Caki2 (cell line): ENCODE measurements around the gene ANKRD6. TPM values are rescaled to one million over a fixed set of nuclear protein-coding genes. Genes with fewer than 3 reads are reported as not detected.
"Not testable (repeated sequence)": the region's sequence is repeated elsewhere in the genome, so short reads cannot be mapped to it uniquely, and the experiment has no call there.

Experiments
- DNase-seq: peaks from one replicate; pipeline ENCODE4 v3.0.0-alpha.2; 2015; ENCODE audit warnings: low read depth
- in situ Hi-C: cut with HindIII; loops from 2 replicates; pipeline ENCODE4 v1.10.0; 2016; ENCODE audit warnings: low sequenced_read_pairs, low pct_unique_long_range_greater_than_20kb, mixed read lengths
- total RNA-seq: library from RNA; depleted of rRNA; stranded (reverse); fragments of >200 nt; shearing (Covaris generic); gene quantifications from 2 replicates; pipeline ENCODE4 v1.2.3, GENCODE V29; 2014; ENCODE audit warnings: low replicate concordance; rRNA removed

Gene ANKRD6
- total RNA-seq = 12.5 and 16.9 TPM in 2 replicates

- in situ Hi-C loops = loop anchor here (10.0 kb wide), 1 partner anchor 212 kb away; no protein-coding TSS in a partner anchor
- peak; percentile 69 for DNase-seq
Measured at GRCh38 chr6:89432875-89433251, at the start of gene ANKRD6. TSS of gene ANKRD6 (plus strand) at chr6:89433152. CDS start at chr6:89566977, 133,825 bp downstream.

DNA sequence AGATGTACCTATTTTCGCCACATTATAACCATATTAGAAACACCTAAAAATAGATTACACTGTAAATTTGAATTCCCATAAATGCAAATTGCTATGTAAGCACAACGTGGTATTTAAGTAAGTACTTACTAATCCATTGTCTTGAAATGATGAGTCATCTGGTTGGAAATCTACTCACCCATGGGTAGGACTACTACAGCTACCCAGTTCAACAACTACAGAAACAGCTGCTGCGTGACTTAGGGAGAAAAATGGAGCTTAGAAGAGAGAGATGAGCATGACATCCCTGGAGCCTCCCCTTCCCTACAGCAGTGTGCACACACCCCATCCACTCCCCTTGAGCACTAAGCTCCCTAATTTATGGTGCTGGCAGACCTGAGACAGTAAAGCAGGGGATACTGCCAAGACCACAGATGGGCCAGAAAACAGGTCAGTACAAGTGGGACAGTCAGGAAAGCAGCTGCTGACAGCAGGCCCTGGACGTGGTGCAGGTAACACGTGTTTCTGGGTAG lies 47.7 kb upstream of the ANKRD6 start:
- in situ Hi-C loops = no loop called here
- DNase-seq = peak; percentile 45

DNA sequence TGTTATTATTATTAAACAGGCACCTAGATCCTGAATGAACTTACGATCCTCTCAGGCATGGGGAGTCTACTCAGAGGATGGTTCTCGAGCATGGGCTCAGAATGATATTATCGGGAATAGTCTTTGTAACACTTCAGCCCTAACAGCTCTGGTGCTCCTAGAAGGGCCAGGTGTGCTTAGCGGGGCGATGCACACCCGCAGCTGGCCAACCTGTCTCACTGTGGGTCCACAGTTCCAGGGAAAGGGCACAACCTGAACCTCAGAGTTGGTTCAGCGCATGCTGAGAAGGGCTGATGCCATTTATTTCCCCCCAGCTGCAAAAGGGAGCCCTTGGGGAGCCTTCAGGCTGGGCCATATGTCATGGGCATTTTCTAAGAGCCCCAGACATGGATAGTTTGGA lies 47.1 kb upstream of the ANKRD6 start:
- in situ Hi-C loops = no loop called here
- DNase-seq = no peak

GRCh38 chr6:89386917-89387491 lies 45.9 kb upstream of the ANKRD6 start:
- no peak for DNase-seq
- in situ Hi-C loops = no loop called here

DNA sequence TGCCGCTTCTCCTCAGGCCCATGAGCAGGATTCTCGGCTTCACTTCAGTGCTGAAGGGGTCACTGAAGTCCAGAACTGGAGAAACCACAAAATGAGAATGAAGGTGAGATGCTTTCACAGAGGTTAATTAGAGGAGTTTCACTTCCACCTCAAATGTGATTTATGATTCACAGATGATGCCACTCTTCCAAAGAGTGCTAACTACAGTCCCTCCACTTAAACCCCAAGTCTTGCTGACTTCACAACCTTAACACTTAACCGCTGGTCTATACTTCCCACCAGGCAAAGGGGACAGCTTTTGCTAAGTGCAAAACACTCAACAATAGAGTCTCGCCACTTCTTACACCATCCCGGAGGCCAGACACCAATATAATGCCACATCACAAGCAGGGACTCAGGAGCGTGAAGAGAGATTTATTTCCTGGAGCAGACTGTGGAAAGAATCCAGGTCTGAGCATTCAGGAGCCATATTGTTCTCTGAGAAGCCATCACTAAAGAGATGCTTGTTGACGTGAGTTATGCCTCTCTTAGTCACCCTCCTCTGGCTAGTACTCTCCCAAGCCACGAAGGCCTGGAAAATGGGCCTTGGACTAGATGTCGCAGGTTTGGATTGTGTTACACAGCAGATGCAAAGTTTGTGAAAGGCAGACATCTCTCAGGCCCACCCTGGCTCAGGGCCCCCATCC lies 45.3 kb upstream of the ANKRD6 start:
- DNase-seq = no peak
- in situ Hi-C loops = no loop called here

DNA sequence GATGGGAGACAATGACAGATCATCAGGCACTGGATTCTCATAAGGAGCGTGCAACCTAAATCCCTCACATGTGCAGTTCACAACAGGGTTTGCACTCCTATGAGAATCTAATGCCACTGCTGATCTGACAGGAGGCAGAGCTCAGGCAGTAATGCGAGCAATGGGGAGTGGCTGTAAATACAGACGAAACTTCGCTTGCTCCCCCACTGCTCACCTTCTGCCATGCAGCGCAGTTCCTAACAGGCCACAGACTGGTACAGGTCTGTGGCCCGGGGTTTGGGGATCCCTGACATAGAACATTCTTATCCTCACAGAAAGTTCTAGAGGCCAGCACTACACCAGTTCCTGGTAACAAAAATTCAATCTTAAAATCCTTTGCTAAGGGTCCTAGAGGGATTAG lies 44.1 kb upstream of the ANKRD6 start:
- in situ Hi-C loops = no loop called here
- DNase-seq = no peak

- in situ Hi-C loops = no loop called here
- no peak for DNase-seq
Measured at GRCh38 chr6:89392823-89393222, 40.1 kb upstream of the ANKRD6 start.

DNA sequence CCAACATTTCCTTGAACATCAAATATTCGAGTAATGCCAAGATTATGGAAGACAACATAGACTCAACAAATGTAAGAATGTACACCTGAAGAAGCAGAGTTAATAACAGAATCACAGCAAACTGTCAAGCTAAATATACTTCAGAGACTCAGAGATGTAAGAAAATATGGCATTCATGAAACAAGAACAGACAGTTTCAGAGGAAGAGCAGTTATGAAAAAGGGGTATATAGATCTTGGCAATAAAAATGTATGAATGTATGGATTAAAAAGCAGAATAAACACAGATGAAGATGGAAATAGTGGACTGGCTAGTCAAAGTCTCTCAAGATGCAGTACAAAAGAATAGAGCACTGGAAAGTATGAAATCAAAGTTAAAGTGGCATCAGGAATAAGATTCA lies 39.3 kb upstream of the ANKRD6 start:
- in situ Hi-C loops = no loop called here
- no peak for DNase-seq

GRCh38 chr6:89397884-89398283 lies 35.1 kb upstream of the ANKRD6 start:
- DNase-seq, in situ Hi-C loops: not testable (repeated sequence)

- no peak for DNase-seq
- in situ Hi-C loops = no loop called here
Measured at GRCh38 chr6:89398762-89399525, 34.0 kb upstream of the ANKRD6 start.

DNA sequence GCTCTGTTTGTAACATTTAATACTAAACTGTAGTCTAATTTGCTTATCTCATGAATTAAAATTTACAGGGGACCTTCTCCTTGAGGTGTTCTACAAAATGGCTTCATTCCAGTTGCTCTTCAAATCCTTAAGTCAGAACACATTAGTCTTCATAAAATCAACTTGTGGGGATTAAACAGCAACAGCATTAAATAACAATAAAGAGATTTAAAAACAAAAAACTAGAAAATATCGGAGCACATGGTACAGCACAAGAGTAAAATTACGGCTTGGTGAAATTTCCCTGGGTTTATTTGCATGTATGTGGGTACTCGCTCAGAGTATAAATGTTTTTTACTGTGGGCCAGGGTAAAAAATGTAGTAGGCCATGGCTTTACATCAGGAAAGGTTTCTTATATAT lies 32.9 kb upstream of the ANKRD6 start:
- in situ Hi-C loops = no loop called here

GRCh38 chr6:89400912-89401399 lies 32.0 kb upstream of the ANKRD6 start:
- in situ Hi-C loops = no loop called here
- DNase-seq = no peak

More for the DNA sequence above, 32.9 kb upstream of the ANKRD6 start:
- DNase-seq = no peak

DNA sequence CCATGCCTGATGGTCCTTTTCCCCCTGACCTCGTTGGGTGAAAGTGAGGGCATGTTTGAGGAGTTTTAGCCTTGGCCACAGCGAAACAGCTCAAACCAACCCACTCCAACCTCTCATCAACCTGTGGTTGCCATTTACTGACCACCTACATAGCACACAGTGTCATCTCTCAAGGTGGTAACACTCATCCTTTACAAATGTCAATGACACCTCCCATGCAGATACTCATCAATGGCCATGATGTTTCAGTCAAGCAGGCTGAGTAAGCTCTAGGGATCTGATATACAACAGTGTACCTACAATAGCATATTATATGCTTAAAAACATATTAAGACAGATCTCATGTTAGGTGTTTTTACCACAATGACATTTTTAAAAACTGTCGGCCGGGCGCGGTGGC lies 30.2 kb upstream of the ANKRD6 start:
- no peak for DNase-seq
- in situ Hi-C loops = no loop called here

- no peak for DNase-seq
- in situ Hi-C loops = no loop called here
Measured at GRCh38 chr6:89404512-89404911, 28.4 kb upstream of the ANKRD6 start.

DNA sequence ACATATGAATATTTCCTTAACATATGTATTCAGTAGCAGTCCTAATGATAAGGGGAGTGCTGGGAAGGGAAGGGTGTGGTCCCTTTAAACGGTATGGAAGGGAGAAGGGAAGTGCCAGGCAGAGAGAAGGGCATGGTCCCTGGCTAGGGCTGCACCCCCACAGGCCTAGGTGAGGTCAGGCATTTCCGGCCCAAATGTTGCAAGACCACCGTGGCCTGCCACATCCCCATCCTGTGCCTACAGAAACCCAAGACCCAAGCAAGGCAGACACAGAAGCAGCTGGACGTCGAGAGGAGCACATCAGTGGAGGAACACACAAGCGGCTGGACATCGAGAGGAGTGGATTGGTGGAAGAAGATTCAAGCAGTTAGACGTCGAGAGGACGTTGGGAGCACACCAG lies 26.8 kb upstream of the ANKRD6 start:
- in situ Hi-C loops = no loop called here

GRCh38 chr6:89409461-89410035 lies 23.4 kb upstream of the ANKRD6 start:
- in situ Hi-C loops = no loop called here
- no peak for DNase-seq

More for the DNA sequence above, 26.8 kb upstream of the ANKRD6 start:
- no peak for DNase-seq

DNA sequence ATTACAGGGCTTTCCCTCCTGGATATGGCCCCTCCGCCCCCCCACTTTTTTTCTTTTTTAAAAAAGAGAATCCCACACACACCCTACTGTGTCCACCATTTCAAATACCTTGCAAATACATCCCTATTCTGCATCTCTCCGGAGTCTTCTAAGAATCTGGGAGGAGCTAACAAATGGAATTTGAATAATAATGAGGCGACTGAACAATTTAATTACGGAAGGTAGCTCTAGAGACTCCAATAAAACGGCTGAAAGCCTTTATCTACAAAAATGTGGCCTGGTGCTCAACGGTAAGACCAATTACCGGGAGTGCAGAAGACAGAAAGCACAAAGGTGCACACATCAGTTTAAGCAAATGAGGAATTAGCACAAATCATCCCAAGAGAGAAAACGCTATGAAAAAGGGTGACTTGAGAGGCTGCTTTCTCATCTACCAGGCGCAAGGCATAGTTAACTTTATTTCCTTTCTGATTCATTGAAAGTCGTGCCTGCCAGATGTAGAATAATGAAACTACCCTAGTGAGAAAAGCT lies 22.7 kb upstream of the ANKRD6 start:
- no peak for DNase-seq

DNA sequence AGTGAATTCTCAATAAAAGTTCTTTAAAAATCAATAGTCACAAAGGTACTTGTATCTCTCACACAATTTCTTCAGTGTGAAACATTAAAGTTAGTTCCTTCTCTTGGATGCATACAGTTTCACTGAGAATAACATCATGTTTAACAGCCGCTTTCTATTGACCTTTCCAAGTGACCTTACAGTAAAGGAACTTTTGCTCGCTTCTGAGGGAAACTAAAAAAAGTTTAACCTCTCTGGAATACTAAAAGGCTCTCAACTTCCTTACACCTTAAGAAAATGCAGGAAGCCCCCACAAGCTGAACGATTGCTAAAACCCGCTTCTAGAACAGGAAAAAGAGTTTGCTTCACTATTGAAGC lies 22.2 kb upstream of the ANKRD6 start:
- in situ Hi-C loops = no loop called here
- DNase-seq = peak; percentile 16

More for the DNA sequence above, 22.7 kb upstream of the ANKRD6 start:
- in situ Hi-C loops = no loop called here
